ENCODE data around the gene ZNF669. TPM values are rescaled to one million over a fixed set of nuclear protein-coding genes. Genes with fewer than 3 reads are reported as not detected.
A peak's percentile ranks its signal among the peaks of the same experiment; 100 is the strongest.
"Not testable (repeated sequence)": the region's sequence is repeated elsewhere in the genome, so short reads cannot be mapped to it uniquely, and the experiment has no call there.

The ZNF669 gene
- 10 to 100 TPM in 6 of 8 experiments, 1 to 10 TPM in 2; 4.6 to 37.0 (median 19.7) TPM for total RNA-seq

- H3K4me1 ChIP-seq (replicated peaks in 1 of 2), result peaks cover 15% of the 10 kb centered on the region in 2 donors
- peak within 1 kb of the TSS; percentile 90 to 92 for H3K27ac ChIP-seq
- H3K4me3 ChIP-seq, result peak within 1 kb of the TSS; percentile 74 to 92 (median 88)
- peak; percentile 98 to 99 (median 98) for ATAC-seq (replicated peaks in 6 of 8)
- in situ Hi-C loops (cut with MboI; ENCODE audit: low pct_unique_long_range_greater_than_20kb in 2 of 9, low sequenced_read_pairs in 9 of 9, unreplicated experiment in 9 of 9), result no loop called here
- 0 to 13% (median 1%) methylated on average over 3 to 39 of the region's 58 CpGs; no CpG with 5 or more reads in 1 of the 10 experiments for WGBS, 10 experiments
Observed at GRCh38 chr1:247103859-247104591, at the start of gene ZNF669. TSS of gene ZNF669 (minus strand) at chr1:247104356. CDS start at chr1:247104199, 157 bp downstream.

- in situ Hi-C loops (cut with MboI; ENCODE audit: low pct_unique_long_range_greater_than_20kb in 2 of 9, low sequenced_read_pairs in 9 of 9, unreplicated experiment in 9 of 9), result no loop called here
- Histone ChIP-seq H3K4me3 (no peak overlapping the region), H3K4me1 (replicated peaks in 1 of 2) (no peaks in the 10 kb centered on the region), H3K27ac (no peak overlapping the region)
- 94 to 100% (median 100%) methylated on average over 2 of the region's 2 CpGs; no CpG with 5 or more reads in 6 of the 10 experiments for WGBS, 10 experiments
- no peak for ATAC-seq (replicated peaks in 6 of 8)
Observed at GRCh38 chr1:247147781-247148180, 43.6 kb upstream of the ZNF669 start.

GRCh38 chr1:247147120-247147519, 43.0 kb upstream of the ZNF669 start:
- H3K4me1 ChIP-seq (replicated peaks in 1 of 2); H3K27ac ChIP-seq; H3K4me3 ChIP-seq; ATAC-seq (replicated peaks in 6 of 8); in situ Hi-C loops (cut with MboI; ENCODE audit: low pct_unique_long_range_greater_than_20kb in 2 of 9, low sequenced_read_pairs in 9 of 9, unreplicated experiment in 9 of 9): not testable (repeated sequence)
- 92 to 100% (median 98%) methylated on average over 1 to 10 of the region's 10 CpGs; no CpG with 5 or more reads in 1 of the 10 experiments for WGBS, 10 experiments

GRCh38 chr1:247146671-247147070, 42.5 kb upstream of the ZNF669 start:
- WGBS, 10 experiments, result 86 to 100% (median 100%) methylated on average over 1 to 3 of the region's 3 CpGs
- in situ Hi-C loops (cut with MboI; ENCODE audit: low pct_unique_long_range_greater_than_20kb in 2 of 9, low sequenced_read_pairs in 9 of 9, unreplicated experiment in 9 of 9), result no loop called here
- H3K27ac ChIP-seq, result no peak overlapping the region
- no peak overlapping the region for H3K4me3 ChIP-seq
- no peak for ATAC-seq (replicated peaks in 6 of 8)
- no peaks in the 10 kb centered on the region for H3K4me1 ChIP-seq (replicated peaks in 1 of 2)

GRCh38 chr1:247145279-247145678, 41.1 kb upstream of the ZNF669 start:
- 79 to 100% (median 93%) methylated on average over 1 to 6 of the region's 6 CpGs for WGBS, 10 experiments
- ATAC-seq (replicated peaks in 6 of 8), result no peak
- Histone ChIP-seq H3K4me3 (no peak overlapping the region), H3K4me1 (replicated peaks in 1 of 2) (no peaks in the 10 kb centered on the region), H3K27ac (no peak overlapping the region)
- in situ Hi-C loops (cut with MboI; ENCODE audit: low pct_unique_long_range_greater_than_20kb in 2 of 9, low sequenced_read_pairs in 9 of 9, unreplicated experiment in 9 of 9), result no loop called here

GRCh38 chr1:247139557-247139956, 35.4 kb upstream of the ZNF669 start:
- in situ Hi-C loops (cut with MboI; ENCODE audit: low pct_unique_long_range_greater_than_20kb in 2 of 9, low sequenced_read_pairs in 9 of 9, unreplicated experiment in 9 of 9); H3K4me1 ChIP-seq (replicated peaks in 1 of 2); H3K4me3 ChIP-seq; ATAC-seq (replicated peaks in 6 of 8); H3K27ac ChIP-seq: not testable (repeated sequence)

GRCh38 chr1:247131236-247131635, 27.1 kb upstream of the ZNF669 start:
- WGBS, 10 experiments, result 86 to 100% (median 97%) methylated on average over 2 to 8 of the region's 10 CpGs; no CpG with 5 or more reads in 5 of the 10 experiments
- in situ Hi-C loops (cut with MboI; ENCODE audit: low pct_unique_long_range_greater_than_20kb in 2 of 9, low sequenced_read_pairs in 9 of 9, unreplicated experiment in 9 of 9), result no loop called here
- no peak overlapping the region for H3K4me3 ChIP-seq

GRCh38 chr1:247127519-247128282, 23.5 kb upstream of the ZNF669 start:
- ATAC-seq (replicated peaks in 6 of 8); in situ Hi-C loops (cut with MboI; ENCODE audit: low pct_unique_long_range_greater_than_20kb in 2 of 9, low sequenced_read_pairs in 9 of 9, unreplicated experiment in 9 of 9); H3K4me1 ChIP-seq (replicated peaks in 1 of 2): not testable (repeated sequence)
- H3K4me3 ChIP-seq, result peak overlapping the region; percentile 36 to 45 (median 37)
- 0 to 53% (median 20%) methylated on average over 1 to 5 of the region's 18 CpGs; no CpG with 5 or more reads in 2 of the 10 experiments for WGBS, 10 experiments
- peak overlapping the region in 1 of 2 donors; percentile 5 for H3K27ac ChIP-seq

More at GRCh38 chr1:247131236-247131635, 27.1 kb upstream of the ZNF669 start:
- Histone ChIP-seq H3K4me1 (replicated peaks in 1 of 2) (no peaks in the 10 kb centered on the region), H3K27ac (no peak overlapping the region)
- no peak for ATAC-seq (replicated peaks in 6 of 8)

GRCh38 chr1:247126601-247127000, 22.4 kb upstream of the ZNF669 start:
- ATAC-seq (replicated peaks in 6 of 8), result peak; percentile 71 to 86 (median 78)
- H3K27ac ChIP-seq; H3K4me1 ChIP-seq (replicated peaks in 1 of 2); H3K4me3 ChIP-seq; in situ Hi-C loops (cut with MboI; ENCODE audit: low pct_unique_long_range_greater_than_20kb in 2 of 9, low sequenced_read_pairs in 9 of 9, unreplicated experiment in 9 of 9): not testable (repeated sequence)
- WGBS, 10 experiments, result no CpG with 5 or more reads among the region's 46 CpGs

- H3K4me3 ChIP-seq, result peak overlapping the region in 1 of 5 donors; percentile 10
- in situ Hi-C loops (cut with MboI; ENCODE audit: low pct_unique_long_range_greater_than_20kb in 2 of 9, low sequenced_read_pairs in 9 of 9, unreplicated experiment in 9 of 9), result not testable (repeated sequence)
Observed at GRCh38 chr1:247126166-247126565, 22.0 kb upstream of the ZNF669 start.

GRCh38 chr1:247121382-247121781, 17.2 kb upstream of the ZNF669 start:
- 40 to 80% (median 72%) methylated on average over 1 to 6 of the region's 6 CpGs; no CpG with 5 or more reads in 1 of the 10 experiments for WGBS, 10 experiments
- in situ Hi-C loops (cut with MboI; ENCODE audit: low pct_unique_long_range_greater_than_20kb in 2 of 9, low sequenced_read_pairs in 9 of 9, unreplicated experiment in 9 of 9), result no loop called here
- no peak for ATAC-seq (replicated peaks in 6 of 8)
- H3K27ac ChIP-seq, result no peak overlapping the region
- no peaks in the 10 kb centered on the region for H3K4me1 ChIP-seq (replicated peaks in 1 of 2)
- H3K4me3 ChIP-seq, result no peak overlapping the region

More at GRCh38 chr1:247126166-247126565, 22.0 kb upstream of the ZNF669 start:
- not testable (repeated sequence) for H3K4me1 ChIP-seq (replicated peaks in 1 of 2); H3K27ac ChIP-seq
- ATAC-seq (replicated peaks in 6 of 8), result peak; percentile 96 to 99 (median 98)
- no CpG with 5 or more reads among the region's 25 CpGs for WGBS, 10 experiments

GRCh38 chr1:247120408-247120668, 16.2 kb upstream of the ZNF669 start:
- H3K27ac ChIP-seq; H3K4me1 ChIP-seq (replicated peaks in 1 of 2); ATAC-seq (replicated peaks in 6 of 8); H3K4me3 ChIP-seq; in situ Hi-C loops (cut with MboI; ENCODE audit: low pct_unique_long_range_greater_than_20kb in 2 of 9, low sequenced_read_pairs in 9 of 9, unreplicated experiment in 9 of 9): not testable (repeated sequence)
- 20 to 100% (median 81%) methylated on average over 1 to 4 of the region's 4 CpGs; no CpG with 5 or more reads in 2 of the 10 experiments for WGBS, 10 experiments

- WGBS, 10 experiments, result 80 to 100% (median 91%) methylated on average over 1 to 12 of the region's 22 CpGs; no CpG with 5 or more reads in 1 of the 10 experiments
- Histone ChIP-seq H3K4me1 (replicated peaks in 1 of 2) (no peaks in the 10 kb centered on the region), H3K4me3 (no peak overlapping the region), H3K27ac (no peak overlapping the region)
- in situ Hi-C loops (cut with MboI; ENCODE audit: low pct_unique_long_range_greater_than_20kb in 2 of 9, low sequenced_read_pairs in 9 of 9, unreplicated experiment in 9 of 9), result no loop called here
- ATAC-seq (replicated peaks in 6 of 8), result peak in 1 of 8 experiments; percentile 27
Observed at GRCh38 chr1:247119600-247120407, 15.6 kb upstream of the ZNF669 start.

Measured in motor neuron (in vitro differentiated cells).